Heart left ventricle (tissue), 16 donors: ENCODE results near the gene TOP3B. TPM values are rescaled to one million over a fixed set of nuclear protein-coding genes. Genes with fewer than 3 reads are reported as not detected.

ENCODE experiments used
- ATAC-seq, 4 donors: fragments of 200-7000 bp; cut with Tn5 transposase; one replicate each; pipeline ENCODE4 v1.9.1; 2020 to 2022; ENCODE audit warnings: moderate library complexity in 4 of 4, mild to moderate bottlenecking in 3 of 4, moderate number of reproducible peaks in 1 of 4
- DNase-seq, 5 donors: peaks; one replicate each; pipeline ENCODE4 v3.0.0-alpha.2; 2020
- H3K27ac ChIP-seq, 12 donors: fragments of 200-600 bp; sonication (generic) in 4 of 12; one replicate each; pipeline versions ENCODE4 v1.5.0 to v1.8.0; 2016 to 2022; ENCODE audit warnings: mild to moderate bottlenecking in 2 of 12
- H3K27me3 ChIP-seq, 9 donors: fragments of 200-600 bp; sonication (generic) in 2 of 9; one replicate each; pipeline versions ENCODE4 v1.5.1 to v1.8.0; 2016 to 2022; ENCODE audit warnings: mild to moderate bottlenecking in 3 of 9
- H3K36me3 ChIP-seq, 9 donors: fragments of 200-600 bp; sonication (generic) in 2 of 9; one replicate each; pipeline versions ENCODE4 v1.5.0 to v1.8.0; 2018 to 2022; ENCODE audit warnings: mild to moderate bottlenecking in 2 of 9
- H3K4me1 ChIP-seq, 12 donors: fragments of 200-600 bp; sonication (generic) in 4 of 12; one replicate each; pipeline versions ENCODE4 v1.5.0 to v1.8.0; 2016 to 2022; ENCODE audit warnings: mild to moderate bottlenecking in 3 of 12
- H3K4me3 ChIP-seq, 12 donors: fragments of 200-600 bp; sonication (generic) in 4 of 12; one replicate each; pipeline versions ENCODE4 v1.5.0 to v1.8.0; 2017 to 2022; ENCODE audit warnings: mild to moderate bottlenecking in 9 of 12, moderate library complexity in 4 of 12
- H3K9me3 ChIP-seq, 12 donors: fragments of 200-600 bp; sonication (generic) in 4 of 12; one replicate each; pipeline versions ENCODE4 v1.5.0 to v1.8.0; 2016 to 2022; ENCODE audit warnings: mild to moderate bottlenecking in 1 of 12
- POLR2A ChIP-seq, 2 donors: fragments of 450-650 bp; IDR thresholded peaks; one replicate each; pipeline ENCODE4 v1.6.1; 2017; ENCODE audit warnings: antibody characterized with exemption in 2 of 2, mild to moderate bottlenecking in 2 of 2, moderate library complexity in 2 of 2
- WGBS, 4 donors: extraction: QIAGEN DNeasy Blood & Tissue Kit in 2 of 4; methylation state at CpG; one replicate each; pipeline versions ENCODE4 v1.1.5 to v1.1.7; 2013 to 2018; 5-methylcytosine and 5-hydroxymethylcytosine counted together
- intact Hi-C, 10 donors: fragments of 100-400 bp; cut with DNase I; formaldehyde crosslinking; loops; one replicate each; pipeline versions ENCODE4 v1.11.1 to v1.14.2; 2022
- polyA plus RNA-seq, 2 donors: library from polyadenylated mRNA; stranded (reverse); fragments of 200-250 nt; gene quantifications; one replicate each; pipeline ENCODE4 v1.2.3, GENCODE V29; 2013
- total RNA-seq, 9 donors: library from RNA; depleted of rRNA in 2 of 9; stranded (reverse); fragments of >200 nt in 2 of 9; fragmentation: NEBNext Ultra II Directional in 3 of 9; extraction: Animal tissue kit (Norgen Biotek cat#: 25700) in 3 of 9; gene quantifications; one replicate each; pipeline versions ENCODE4 v1.1.0 to v1.2.4, GENCODE V29; 2016 to 2023
- TF ChIP-seq, protein P1 (sequence below), 12 donors: fragments of 200-600 bp; sonication (generic) in 4 of 12; IDR thresholded peaks; one replicate each; pipeline versions ENCODE4 v1.5.0 to v1.8.0; 2018 to 2022; ENCODE audit warnings: antibody characterized with exemption in 12 of 12, mild to moderate bottlenecking in 5 of 12
- donor health status: ischemic (EF 13 %, LVEDD 7.1; RV severe dilation, severe dysfunction).
- donor health status: healthy with polysubstance abuse.
- donor health status: DM: no; HTN: yes; CAD: no.
- donor health status: DM: no; HTN: no; CAD: no.
- donor health status: ischemic (EF 25% LVEDD 6.9; RV normal size, moderate dysfunction).
- donor health status: ischemic (EF 25% LVEDD 5.7; RV mildly dilated, moderate dysfunction).
- donor health status: healthy.
- donor health status: DM: yes; HTN: yes; CAD: no.
- donor health status: ischemic (EF 35%, LVEDD 5.7; RV mildly dilated, moderate dysfunction).
- donor health status: nonischemic (EF 11% LVEDD 7.7; RV severe dilation, severe dysfunction).
- donor health status: DM: yes; HTN: yes; CAD: no.
- donor health status: PGD.
- donor health status: ischemic (EF 29% LVEDD 5.4; RV normal size, mild dysfunction).
- donor health status: nonischemic (EF 23%, LVEDD 6.1; RV moderate dilation, normal function).

TOP3B gene
- total and polyA plus RNA-seq, 11 donors = 9.5 to 12.9 (median 11.1) TPM

DNA sequence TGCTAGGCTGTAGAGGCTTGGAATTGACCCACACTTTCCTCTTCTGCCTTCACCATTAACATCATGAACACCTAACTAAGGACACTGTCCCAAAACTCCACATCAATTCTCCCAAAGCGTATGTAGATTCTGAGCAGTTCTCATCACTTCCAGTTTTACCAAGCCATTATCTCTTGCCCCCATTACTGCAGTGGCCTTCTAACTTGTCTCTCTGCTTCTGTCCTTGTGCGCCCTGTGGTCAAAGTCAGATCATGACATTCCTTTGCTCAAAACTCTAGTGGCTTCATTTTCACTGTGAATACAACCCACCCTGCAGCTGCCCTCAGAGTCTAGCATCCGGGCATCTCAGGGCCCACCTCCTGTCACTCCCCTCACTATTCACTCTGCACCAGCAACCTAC, 13.1 kb upstream of the TOP3B start:
- Histone ChIP-seq H3K9me3 (no peaks in the 10 kb centered on the region), H3K27me3 (peaks cover 0 to 3% (median 0%) of the 10 kb centered on the region in 9 donors), H3K27ac (no peak overlapping the region), H3K36me3 (no peaks in the 10 kb centered on the region), H3K4me3 (no peak overlapping the region), H3K4me1 (no peaks in the 10 kb centered on the region)
- ATAC-seq (no peak), DNase-seq (no peak)
- TF ChIP-seq, protein P1, sequence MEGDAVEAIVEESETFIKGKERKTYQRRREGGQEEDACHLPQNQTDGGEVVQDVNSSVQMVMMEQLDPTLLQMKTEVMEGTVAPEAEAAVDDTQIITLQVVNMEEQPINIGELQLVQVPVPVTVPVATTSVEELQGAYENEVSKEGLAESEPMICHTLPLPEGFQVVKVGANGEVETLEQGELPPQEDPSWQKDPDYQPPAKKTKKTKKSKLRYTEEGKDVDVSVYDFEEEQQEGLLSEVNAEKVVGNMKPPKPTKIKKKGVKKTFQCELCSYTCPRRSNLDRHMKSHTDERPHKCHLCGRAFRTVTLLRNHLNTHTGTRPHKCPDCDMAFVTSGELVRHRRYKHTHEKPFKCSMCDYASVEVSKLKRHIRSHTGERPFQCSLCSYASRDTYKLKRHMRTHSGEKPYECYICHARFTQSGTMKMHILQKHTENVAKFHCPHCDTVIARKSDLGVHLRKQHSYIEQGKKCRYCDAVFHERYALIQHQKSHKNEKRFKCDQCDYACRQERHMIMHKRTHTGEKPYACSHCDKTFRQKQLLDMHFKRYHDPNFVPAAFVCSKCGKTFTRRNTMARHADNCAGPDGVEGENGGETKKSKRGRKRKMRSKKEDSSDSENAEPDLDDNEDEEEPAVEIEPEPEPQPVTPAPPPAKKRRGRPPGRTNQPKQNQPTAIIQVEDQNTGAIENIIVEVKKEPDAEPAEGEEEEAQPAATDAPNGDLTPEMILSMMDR (IDR thresholded peaks at IDR 0.05) = no peak
- no peak for TF ChIP-seq POLR2A (IDR thresholded peaks at IDR 0.05)
- WGBS, 4 donors = 86 to 93% (median 91%) methylated on average over 3 of the region's 3 CpGs
- intact Hi-C loops = no loop called here

DNA sequence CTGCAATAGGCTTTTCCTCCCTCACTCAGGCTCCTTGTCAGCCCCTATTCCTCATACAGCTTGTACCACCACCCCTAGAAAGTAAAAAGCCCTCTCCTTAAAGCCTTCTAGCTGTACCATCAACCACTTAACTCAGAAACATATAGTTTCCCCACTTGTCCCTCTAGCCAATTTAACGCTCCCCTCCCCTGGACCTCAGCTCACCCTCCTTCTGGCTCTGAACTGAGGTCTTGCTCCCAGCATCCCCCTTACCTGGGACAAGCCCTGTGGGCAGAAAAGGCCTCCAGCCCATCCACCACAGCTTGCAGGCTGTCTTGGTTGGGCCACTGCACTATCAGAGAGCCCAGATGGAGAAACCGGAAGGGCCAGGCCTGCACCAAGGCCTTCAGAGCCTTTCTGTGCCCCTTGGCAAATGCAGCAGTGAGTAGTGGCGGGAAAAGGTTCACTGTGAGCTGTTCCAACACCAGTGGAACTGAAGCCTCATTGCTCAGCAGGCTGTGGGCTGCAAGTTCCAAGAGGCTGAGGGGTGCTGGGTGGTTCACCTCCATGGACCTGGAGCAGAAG, 12.4 kb upstream of the TOP3B start:
- Histone ChIP-seq H3K9me3 (no peaks in the 10 kb centered on the region), H3K27ac (no peak overlapping the region), H3K4me1 (no peaks in the 10 kb centered on the region), H3K4me3 (no peak overlapping the region), H3K36me3 (no peaks in the 10 kb centered on the region), H3K27me3 (peaks cover 0 to 7% (median 0%) of the 10 kb centered on the region in 9 donors)
- ATAC-seq (no peak), DNase-seq (no peak)
- 92 to 99% (median 97%) methylated on average over 3 of the region's 3 CpGs for WGBS, 4 donors
- TF ChIP-seq, protein P1 (IDR thresholded peaks at IDR 0.05) = no peak
- TF ChIP-seq POLR2A (IDR thresholded peaks at IDR 0.05) = no peak
- intact Hi-C loops = no loop called here

DNA sequence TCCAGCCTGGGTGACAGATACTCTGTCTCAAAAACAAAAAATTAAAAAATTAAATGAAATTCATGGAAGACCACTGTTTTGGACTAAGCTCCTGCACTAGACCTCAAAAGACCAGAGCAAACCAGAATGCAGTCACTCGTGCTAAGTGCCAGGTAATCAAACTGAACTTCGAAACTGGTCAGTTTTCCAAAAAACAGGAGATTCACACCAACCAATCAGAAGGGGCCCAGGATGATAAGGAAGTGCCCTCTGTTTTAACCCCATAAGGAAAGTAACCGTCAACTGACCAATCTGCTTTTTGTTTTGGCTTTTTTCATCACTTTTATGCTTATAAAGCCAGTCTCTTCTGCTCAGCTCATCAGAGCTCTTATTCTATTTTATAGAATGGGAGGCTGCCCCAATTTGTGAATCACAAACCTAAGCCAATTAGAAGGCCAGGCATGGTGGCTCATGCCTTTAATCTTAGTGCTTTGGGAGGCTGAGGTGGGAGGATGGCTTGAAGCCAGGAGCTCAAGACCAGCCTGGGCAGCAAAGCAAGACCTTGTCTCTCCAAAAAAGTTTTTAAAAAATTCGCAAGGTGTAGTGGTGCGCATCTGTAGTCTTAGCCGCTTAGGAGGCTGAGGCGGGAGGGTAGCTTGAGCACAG, 10.1 kb upstream of the TOP3B start:
- no peak for ATAC-seq
- H3K4me3 ChIP-seq = no peak overlapping the region
- no peak overlapping the region for H3K27ac ChIP-seq
- H3K36me3 ChIP-seq = no peaks in the 10 kb centered on the region
- H3K4me1 ChIP-seq = no peaks in the 10 kb centered on the region
- intact Hi-C loops = no loop called here
- peaks cover 0 to 7% (median 0%) of the 10 kb centered on the region in 9 donors for H3K27me3 ChIP-seq
- no peak for TF ChIP-seq POLR2A (IDR thresholded peaks at IDR 0.05)
- TF ChIP-seq, protein P1 (IDR thresholded peaks at IDR 0.05) = no peak
- 79 to 81% (median 80%) methylated on average over 7 of the region's 7 CpGs for WGBS, 4 donors
- DNase-seq = no peak
- H3K9me3 ChIP-seq = no peaks in the 10 kb centered on the region

DNA sequence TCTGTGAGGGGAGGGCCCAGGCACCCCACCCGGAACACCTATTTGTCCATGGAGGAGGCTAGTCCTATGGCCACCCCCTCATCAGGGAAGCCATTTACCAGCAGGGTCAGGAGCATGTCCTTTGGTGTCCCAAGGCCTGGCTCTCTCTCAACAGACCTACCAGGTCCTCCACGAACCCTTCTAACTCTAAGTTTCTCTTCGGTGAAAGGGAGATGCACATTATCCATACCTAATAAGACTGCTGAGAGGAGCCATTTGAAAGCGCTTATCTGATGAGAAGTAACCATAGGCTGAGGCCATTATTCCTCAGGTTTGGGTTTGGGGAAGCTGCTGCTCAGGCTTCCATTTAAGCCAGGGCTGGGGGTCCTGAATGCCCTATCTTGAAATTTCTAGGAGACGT, 9.2 kb upstream of the TOP3B start:
- peaks cover 0 to 7% (median 0%) of the 10 kb centered on the region in 9 donors for H3K27me3 ChIP-seq
- no peak overlapping the region for H3K4me3 ChIP-seq
- no peak for DNase-seq
- H3K36me3 ChIP-seq = no peaks in the 10 kb centered on the region
- no peak overlapping the region for H3K27ac ChIP-seq
- no peaks in the 10 kb centered on the region for H3K4me1 ChIP-seq
- TF ChIP-seq POLR2A (IDR thresholded peaks at IDR 0.05) = no peak
- TF ChIP-seq, protein P1 (IDR thresholded peaks at IDR 0.05) = no peak
- intact Hi-C loops = no loop called here
- WGBS, 4 donors = 86 to 96% (median 91%) methylated on average over 4 to 5 of the region's 5 CpGs
- H3K9me3 ChIP-seq = no peaks in the 10 kb centered on the region
- no peak for ATAC-seq
